ENCODE data around the gene TBL1X. TPM values are rescaled to one million over a fixed set of nuclear protein-coding genes. Genes with fewer than 3 reads are reported as not detected.

Gene TBL1X
- total RNA-seq, 1 donor from 2014 or later, result 5.3 TPM

GRCh38 chrX:9659571-9660195 is 194.8 kb downstream of the TBL1X start:
- DNase-seq (ENCODE audit: low read depth in 2 of 2), result no peak

- DNase-seq (ENCODE audit: low read depth in 2 of 2), result peak; percentile 45 to 66
Observed at GRCh38 chrX:9662148-9662547, 197.3 kb downstream of the TBL1X start.

- no peak for DNase-seq (ENCODE audit: low read depth in 2 of 2)
Observed at GRCh38 chrX:9663216-9663615, 198.4 kb downstream of the TBL1X start.

GRCh38 chrX:9664224-9664623 is 199.4 kb downstream of the TBL1X start:
- DNase-seq (ENCODE audit: low read depth in 2 of 2), result no peak

- peak; percentile 56 to 60 for DNase-seq (ENCODE audit: low read depth in 2 of 2)
Observed at GRCh38 chrX:9665113-9665512, 200.3 kb downstream of the TBL1X start.

GRCh38 chrX:9668537-9668936 is 203.7 kb downstream of the TBL1X start:
- DNase-seq (ENCODE audit: low read depth in 2 of 2), result no peak

- peak; percentile 11 to 45 for DNase-seq (ENCODE audit: low read depth in 2 of 2)
Observed at GRCh38 chrX:9670136-9670814, 205.4 kb downstream of the TBL1X start.

GRCh38 chrX:9671998-9672397 is 207.1 kb downstream of the TBL1X start:
- DNase-seq (ENCODE audit: low read depth in 2 of 2), result no peak

- DNase-seq (ENCODE audit: low read depth in 2 of 2), result no peak
Observed at GRCh38 chrX:9676306-9676705, 211.4 kb downstream of the TBL1X start.

GRCh38 chrX:9676738-9677097 is 211.9 kb downstream of the TBL1X start:
- no peak for DNase-seq (ENCODE audit: low read depth in 2 of 2)

- peak in 1 of 2 donors; percentile 85 for DNase-seq (ENCODE audit: low read depth in 2 of 2)
Observed at GRCh38 chrX:9677098-9677739, 212.4 kb downstream of the TBL1X start.

- DNase-seq (ENCODE audit: low read depth in 2 of 2), result no peak
Observed at GRCh38 chrX:9678215-9678965, 213.5 kb downstream of the TBL1X start.

- DNase-seq (ENCODE audit: low read depth in 2 of 2), result no peak
Observed at GRCh38 chrX:9681011-9681410, 216.2 kb downstream of the TBL1X start.

GRCh38 chrX:9681422-9681821 is 216.6 kb downstream of the TBL1X start:
- DNase-seq (ENCODE audit: low read depth in 2 of 2), result no peak

- peak in 1 of 2 donors; percentile 5 for DNase-seq (ENCODE audit: low read depth in 2 of 2)
Observed at GRCh38 chrX:9682456-9682855, 217.6 kb downstream of the TBL1X start.

GRCh38 chrX:9682861-9683260 is 218.0 kb downstream of the TBL1X start:
- DNase-seq (ENCODE audit: low read depth in 2 of 2), result no peak

GRCh38 chrX:9683350-9683749 is 218.5 kb downstream of the TBL1X start:
- no peak for DNase-seq (ENCODE audit: low read depth in 2 of 2)

- no peak for DNase-seq (ENCODE audit: low read depth in 2 of 2)
Observed at GRCh38 chrX:9687899-9688298, 223.0 kb downstream of the TBL1X start.

GRCh38 chrX:9688833-9689232 is 224.0 kb downstream of the TBL1X start:
- no peak for DNase-seq (ENCODE audit: low read depth in 2 of 2)

- no peak for DNase-seq (ENCODE audit: low read depth in 2 of 2)
Observed at GRCh38 chrX:9690046-9690445, 225.2 kb downstream of the TBL1X start.

- DNase-seq (ENCODE audit: low read depth in 2 of 2), result no peak
Observed at GRCh38 chrX:9693307-9694001, 228.6 kb downstream of the TBL1X start.

GRCh38 chrX:9698576-9698975 is 233.7 kb downstream of the TBL1X start:
- no peak for DNase-seq (ENCODE audit: low read depth in 2 of 2)
